ENCODE results near the gene SDCCAG8. TPM values are rescaled to one million over a fixed set of nuclear protein-coding genes. Genes with fewer than 3 reads are reported as not detected.

Gene SDCCAG8
- total and polyA plus RNA-seq, 2 experiments from 2014 or later, result 28.3 to 39.3 TPM

GRCh38 chr1:243299069-243299468, 43.2 kb downstream of the SDCCAG8 start:
- Histone ChIP-seq H3K36me3 (replicated peaks; ENCODE audit: insufficient read depth, low read depth) (no peaks in the 10 kb centered on the region), H3K79me2 (no peaks in the 10 kb centered on the region), H3K9me2 (replicated peaks; ENCODE audit: insufficient read depth) (no peaks in the 10 kb centered on the region), H2AFZ (no peak overlapping the region), H3K4me3 (no peak overlapping the region), H3K27ac (no peak overlapping the region), H3K4me1 (ENCODE audit: insufficient read depth) (no peaks in the 10 kb centered on the region), H4K20me1 (ENCODE audit: insufficient read depth, poor library complexity, severe bottlenecking) (no peaks in the 10 kb centered on the region), H3K9me3 (ENCODE audit: low read depth) (peaks cover 7% of the 10 kb centered on the region), H3K27me3 (no peaks in the 10 kb centered on the region), H3K4me2 (no peak overlapping the region)
- no peak for DNase-seq (ENCODE audit: low spot score)
- TF ChIP-seq EZH2phosphoT487 (IDR thresholded peaks at IDR 0.05; ENCODE audit: low read depth, severe bottlenecking, unreplicated experiment) (no peak), CTCF (IDR thresholded peaks at IDR 0.05; ENCODE audit: poor library complexity) (no peak), EZH2 (IDR thresholded peaks at IDR 0.05; ENCODE audit: borderline replicate concordance) (no peak)
- WGBS (ENCODE audit: low lambda C conversion rate, missing lambda C conversion rate), result 100% methylated on average over 1 of the region's 1 CpG

GRCh38 chr1:243301059-243301458, 45.2 kb downstream of the SDCCAG8 start:
- no peak overlapping the region for H3K4me3 ChIP-seq
- H3K4me1 ChIP-seq (ENCODE audit: insufficient read depth), result no peaks in the 10 kb centered on the region
- H3K36me3 ChIP-seq (replicated peaks; ENCODE audit: insufficient read depth, low read depth), result no peaks in the 10 kb centered on the region
- TF ChIP-seq EZH2phosphoT487 (IDR thresholded peaks at IDR 0.05; ENCODE audit: low read depth, severe bottlenecking, unreplicated experiment) (no peak), CTCF (IDR thresholded peaks at IDR 0.05; ENCODE audit: poor library complexity) (no peak), EZH2 (IDR thresholded peaks at IDR 0.05; ENCODE audit: borderline replicate concordance) (no peak)
- H2AFZ ChIP-seq, result no peak overlapping the region
- WGBS (ENCODE audit: low lambda C conversion rate, missing lambda C conversion rate), result 94% methylated on average over 2 of the region's 2 CpGs
- no peak overlapping the region for H3K4me2 ChIP-seq
- H3K27ac ChIP-seq, result no peak overlapping the region
- H4K20me1 ChIP-seq (ENCODE audit: insufficient read depth, poor library complexity, severe bottlenecking), result no peaks in the 10 kb centered on the region
- H3K9me3 ChIP-seq (ENCODE audit: low read depth), result peaks cover 7% of the 10 kb centered on the region
- no peaks in the 10 kb centered on the region for H3K79me2 ChIP-seq
- no peaks in the 10 kb centered on the region for H3K9me2 ChIP-seq (replicated peaks; ENCODE audit: insufficient read depth)
- no peaks in the 10 kb centered on the region for H3K27me3 ChIP-seq
- no peak for DNase-seq (ENCODE audit: low spot score)

GRCh38 chr1:243311809-243312208, 56.0 kb downstream of the SDCCAG8 start:
- no peak overlapping the region for H3K4me3 ChIP-seq
- DNase-seq (ENCODE audit: low spot score), result no peak
- H4K20me1 ChIP-seq (ENCODE audit: insufficient read depth, poor library complexity, severe bottlenecking), result no peaks in the 10 kb centered on the region
- peaks cover 4% of the 10 kb centered on the region for H3K36me3 ChIP-seq (replicated peaks; ENCODE audit: insufficient read depth, low read depth)
- no peak overlapping the region for H3K27ac ChIP-seq
- H3K79me2 ChIP-seq, result no peaks in the 10 kb centered on the region
- 100% methylated on average over 1 of the region's 1 CpG for WGBS (ENCODE audit: low lambda C conversion rate, missing lambda C conversion rate)
- no peaks in the 10 kb centered on the region for H3K9me3 ChIP-seq (ENCODE audit: low read depth)
- no peaks in the 10 kb centered on the region for H3K4me1 ChIP-seq (ENCODE audit: insufficient read depth)
- no peak overlapping the region for H3K4me2 ChIP-seq
- no peak for TF ChIP-seq EZH2 (IDR thresholded peaks at IDR 0.05; ENCODE audit: borderline replicate concordance)
- TF ChIP-seq EZH2phosphoT487 (IDR thresholded peaks at IDR 0.05; ENCODE audit: low read depth, severe bottlenecking, unreplicated experiment), result no peak
- no peak for TF ChIP-seq CTCF (IDR thresholded peaks at IDR 0.05; ENCODE audit: poor library complexity)
- H2AFZ ChIP-seq, result no peak overlapping the region
- H3K27me3 ChIP-seq, result no peaks in the 10 kb centered on the region
- H3K9me2 ChIP-seq (replicated peaks; ENCODE audit: insufficient read depth), result no peaks in the 10 kb centered on the region
